Measurements from ENCODE around the gene AAMP.

DNA sequence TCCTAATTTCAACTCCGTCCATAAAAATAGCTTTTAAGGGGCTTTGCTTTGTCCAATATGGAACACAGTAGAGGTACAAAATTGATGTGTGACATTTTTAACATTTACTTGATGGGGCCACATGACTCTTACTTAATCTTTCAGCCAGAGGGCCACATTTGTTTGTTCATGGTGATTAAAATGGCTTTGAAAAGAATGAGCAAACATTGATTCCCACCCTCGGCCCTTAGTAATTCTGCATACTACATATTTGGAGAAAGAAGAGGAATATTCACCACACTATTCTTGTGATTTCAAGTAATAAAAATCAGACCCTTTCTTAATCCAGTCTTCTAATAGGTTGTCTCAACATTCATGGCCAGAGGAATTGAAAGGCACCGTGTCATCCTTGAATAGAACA lies 35.4 kb downstream of the AAMP start:
- TF ChIP-seq EZH2 (IDR thresholded peaks at IDR 0.05; ENCODE audit: borderline replicate concordance, insufficient read depth, low read length, poor library complexity, severe bottlenecking) (no peak), EP300 (conservative IDR thresholded peaks at IDR 0.05; ENCODE audit: poor library complexity, severe bottlenecking) (no peak)
- TF ChIP-seq, protein P1, sequence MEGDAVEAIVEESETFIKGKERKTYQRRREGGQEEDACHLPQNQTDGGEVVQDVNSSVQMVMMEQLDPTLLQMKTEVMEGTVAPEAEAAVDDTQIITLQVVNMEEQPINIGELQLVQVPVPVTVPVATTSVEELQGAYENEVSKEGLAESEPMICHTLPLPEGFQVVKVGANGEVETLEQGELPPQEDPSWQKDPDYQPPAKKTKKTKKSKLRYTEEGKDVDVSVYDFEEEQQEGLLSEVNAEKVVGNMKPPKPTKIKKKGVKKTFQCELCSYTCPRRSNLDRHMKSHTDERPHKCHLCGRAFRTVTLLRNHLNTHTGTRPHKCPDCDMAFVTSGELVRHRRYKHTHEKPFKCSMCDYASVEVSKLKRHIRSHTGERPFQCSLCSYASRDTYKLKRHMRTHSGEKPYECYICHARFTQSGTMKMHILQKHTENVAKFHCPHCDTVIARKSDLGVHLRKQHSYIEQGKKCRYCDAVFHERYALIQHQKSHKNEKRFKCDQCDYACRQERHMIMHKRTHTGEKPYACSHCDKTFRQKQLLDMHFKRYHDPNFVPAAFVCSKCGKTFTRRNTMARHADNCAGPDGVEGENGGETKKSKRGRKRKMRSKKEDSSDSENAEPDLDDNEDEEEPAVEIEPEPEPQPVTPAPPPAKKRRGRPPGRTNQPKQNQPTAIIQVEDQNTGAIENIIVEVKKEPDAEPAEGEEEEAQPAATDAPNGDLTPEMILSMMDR (IDR thresholded peaks at IDR 0.05; ENCODE audit: poor library complexity, severe bottlenecking) = no peak
